Stimulated activated CD4-positive, alpha-beta T cell treated with anti-CD3 and anti-CD28 coated beads, TNF-alpha, amount 100 ng/mL, for 1 hour (primary cell): ENCODE data around the gene GATAD2B.
"Not testable (repeated sequence)": the region's sequence is repeated elsewhere in the genome, so short reads cannot be mapped to it uniquely, and the experiment has no call there.

Experiments used
- DNase-seq, 3 donors: peaks; one replicate each; pipeline ENCODE4 v3.0.0-alpha.2; 2020; ENCODE audit warnings: low read depth in 3 of 3, low spot score in 1 of 3

The GATAD2B gene

DNA sequence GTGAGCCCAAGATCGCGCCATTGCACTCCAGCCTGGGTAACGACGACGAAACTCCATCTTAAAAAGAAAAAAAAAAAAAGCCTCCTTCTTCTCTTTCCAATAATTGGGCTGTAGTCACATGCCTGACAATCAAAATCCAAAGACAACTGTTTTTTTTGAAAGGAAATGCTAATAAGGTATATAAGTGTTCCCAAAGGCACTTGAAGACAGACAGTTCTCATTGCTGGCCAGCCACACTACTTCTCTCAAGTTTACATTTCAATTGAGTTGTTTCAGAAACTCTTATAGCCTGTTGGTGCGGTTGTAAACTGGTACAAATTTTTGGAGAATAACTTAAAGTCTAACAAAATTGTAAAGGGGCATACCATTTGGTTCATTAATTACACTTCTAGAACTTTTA lies 23.3 kb downstream of the GATAD2B start:
- no peak for DNase-seq

DNA sequence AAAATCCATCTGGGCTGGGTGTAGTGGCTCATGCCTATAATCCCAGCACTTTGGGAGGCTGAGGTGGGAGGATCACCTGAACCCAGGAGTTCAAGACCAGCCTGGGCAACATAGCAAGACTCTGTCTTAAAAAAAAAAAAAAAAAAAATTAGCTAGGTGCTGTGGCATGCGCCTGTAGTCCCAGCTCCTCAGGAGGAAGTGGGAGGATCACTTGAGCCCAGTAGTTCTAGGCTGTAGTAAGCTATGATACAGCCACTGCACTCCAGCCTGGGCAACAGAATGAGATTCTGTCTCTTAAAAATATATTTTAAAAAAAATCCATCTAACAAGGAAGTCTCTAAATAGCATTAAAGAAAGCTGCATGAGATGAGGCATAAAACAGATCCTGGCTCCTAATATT lies 26.9 kb downstream of the GATAD2B start:
- DNase-seq, result not testable (repeated sequence)

DNA sequence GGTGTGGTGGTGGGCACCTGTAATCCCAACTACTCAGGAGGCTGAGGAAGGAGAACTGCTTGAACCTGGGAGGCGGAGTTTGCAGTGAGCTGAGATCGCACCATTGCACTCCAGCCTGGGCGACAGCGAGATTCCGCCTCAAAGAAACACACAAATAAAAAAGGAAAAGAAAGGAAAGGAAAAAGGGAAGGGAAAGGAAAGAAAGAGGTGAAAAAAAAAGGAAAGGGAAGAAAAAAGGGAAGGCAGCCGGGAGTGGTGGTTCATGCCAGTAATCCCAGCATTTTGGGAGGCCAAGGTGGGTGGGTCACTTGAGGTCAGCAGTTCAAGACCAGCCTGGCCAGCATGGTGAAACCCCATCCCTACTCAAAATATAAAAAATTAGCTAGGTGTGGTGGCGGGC lies 31.7 kb downstream of the GATAD2B start:
- not testable (repeated sequence) for DNase-seq

DNA sequence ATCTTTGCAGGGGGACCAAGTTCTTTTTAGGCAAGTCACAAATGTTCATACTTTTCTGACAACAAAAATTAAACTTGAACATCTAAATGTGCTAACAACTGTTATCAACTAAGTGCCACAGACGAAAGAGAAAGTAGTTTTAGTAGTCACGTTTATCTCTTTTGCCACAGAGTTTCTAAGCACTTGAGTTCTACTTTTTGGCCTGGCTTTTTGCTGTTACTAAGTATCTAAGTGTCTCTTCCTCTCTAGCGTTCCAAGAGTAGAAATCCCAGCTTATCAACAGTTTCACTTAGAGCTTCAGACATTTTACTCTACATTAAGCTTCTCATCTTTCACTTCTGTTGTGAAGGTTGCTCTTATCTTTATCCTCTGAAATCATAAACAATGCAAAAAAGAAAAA lies 34.2 kb downstream of the GATAD2B start:
- DNase-seq, result no peak

DNA sequence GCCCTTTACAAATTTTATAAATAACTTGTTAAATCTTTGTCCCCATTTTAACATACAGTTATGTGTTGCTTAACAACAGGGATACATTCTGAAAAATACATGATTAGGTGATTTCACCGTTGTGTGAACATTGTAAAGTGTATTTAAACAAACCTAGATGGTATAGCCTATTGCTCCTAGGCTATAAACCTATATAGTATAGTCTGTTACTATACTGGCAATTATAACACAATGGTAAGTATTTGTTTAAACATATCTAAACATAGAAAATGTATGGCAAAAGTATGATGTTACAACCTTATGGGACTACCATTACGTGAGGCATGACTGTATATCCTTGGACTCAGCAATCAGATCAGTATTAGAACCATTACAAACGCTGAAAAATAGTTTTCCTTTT lies 36.6 kb downstream of the GATAD2B start:
- DNase-seq, result no peak

DNA sequence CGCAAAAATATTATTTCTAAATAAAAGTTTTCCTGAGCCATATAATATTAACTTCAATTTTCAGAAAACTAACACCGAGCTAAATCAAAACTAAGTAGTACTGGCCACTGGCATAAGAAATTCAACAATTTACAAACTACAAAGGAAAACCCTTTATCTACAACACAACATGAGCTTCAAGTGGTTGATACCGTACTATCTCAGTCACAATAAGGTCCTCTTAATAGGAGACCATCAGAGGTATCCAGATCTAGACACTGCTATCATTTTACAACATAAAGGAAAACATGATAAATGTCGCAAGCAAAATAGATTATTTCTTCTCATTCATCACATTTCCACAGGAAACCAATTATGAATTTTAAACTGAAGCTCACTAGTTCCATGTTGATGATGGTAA lies 39.5 kb downstream of the GATAD2B start:
- DNase-seq, result no peak

DNA sequence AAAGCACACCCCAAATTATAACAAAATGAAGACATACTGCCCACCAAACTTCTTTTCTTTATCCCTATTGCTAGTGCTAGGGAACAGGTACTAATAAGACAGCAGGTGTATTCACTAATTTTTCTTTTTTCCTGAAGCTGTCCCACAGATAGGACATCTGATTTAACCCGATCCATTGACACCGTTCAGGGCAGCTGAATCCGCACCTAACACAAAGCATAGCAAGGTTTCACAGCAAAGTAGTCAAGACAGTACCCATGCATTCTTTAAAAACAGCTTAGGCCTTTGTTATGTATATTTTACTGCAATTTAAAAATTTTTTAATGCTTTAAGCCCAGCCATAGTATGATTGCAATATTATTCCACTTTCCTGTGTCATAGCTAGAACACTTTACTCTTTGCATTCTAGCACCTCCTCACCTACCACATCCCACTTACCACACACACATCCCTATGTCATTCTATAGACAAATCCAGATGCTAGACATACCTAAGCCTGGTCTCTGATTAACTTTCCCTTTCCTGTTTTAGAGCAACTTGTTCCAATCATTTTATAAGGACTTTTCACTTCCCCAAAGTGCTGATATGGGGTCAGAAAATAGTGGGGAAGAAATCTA lies 40.4 kb downstream of the GATAD2B start:
- DNase-seq, result no peak

DNA sequence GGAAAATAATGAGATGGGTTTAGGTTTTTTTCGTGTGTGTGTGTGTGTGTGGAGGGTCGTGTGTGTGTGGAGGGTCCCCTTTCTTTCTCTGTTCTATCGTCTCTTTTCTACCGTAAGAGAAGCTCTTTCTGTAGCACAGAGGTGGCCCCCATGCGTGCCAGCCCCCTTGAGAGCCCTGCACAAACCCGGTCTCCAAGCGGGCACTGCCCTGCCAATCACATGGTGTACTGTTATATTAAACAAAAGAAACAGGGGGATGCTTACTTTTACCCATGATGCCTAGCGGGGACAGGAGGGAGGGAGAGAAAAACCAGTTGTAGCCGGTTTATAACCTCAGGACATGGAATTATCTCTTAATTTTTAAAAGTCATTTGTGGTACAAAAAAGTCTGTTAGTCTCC lies 41.0 kb downstream of the GATAD2B start:
- DNase-seq, result no peak

DNA sequence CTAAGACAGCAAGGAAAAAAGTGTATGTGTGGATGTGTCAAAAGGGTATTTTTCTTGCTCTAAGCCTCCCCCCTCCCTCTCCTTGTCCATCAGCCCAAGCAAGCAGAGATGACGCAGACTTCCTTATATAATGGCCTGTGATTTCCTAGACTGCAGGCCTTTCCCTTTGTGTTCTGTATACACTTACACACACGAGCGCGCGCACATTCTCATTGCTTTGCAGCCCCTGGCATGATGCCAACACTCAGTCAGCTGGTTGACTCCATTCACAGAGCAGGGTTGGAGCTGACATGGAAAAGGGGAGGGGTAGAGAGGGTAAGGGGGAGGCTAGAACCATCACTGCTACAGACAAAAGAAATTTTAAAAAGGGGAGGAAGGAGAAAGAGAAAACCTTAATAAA lies 41.8 kb downstream of the GATAD2B start:
- no peak for DNase-seq

DNA sequence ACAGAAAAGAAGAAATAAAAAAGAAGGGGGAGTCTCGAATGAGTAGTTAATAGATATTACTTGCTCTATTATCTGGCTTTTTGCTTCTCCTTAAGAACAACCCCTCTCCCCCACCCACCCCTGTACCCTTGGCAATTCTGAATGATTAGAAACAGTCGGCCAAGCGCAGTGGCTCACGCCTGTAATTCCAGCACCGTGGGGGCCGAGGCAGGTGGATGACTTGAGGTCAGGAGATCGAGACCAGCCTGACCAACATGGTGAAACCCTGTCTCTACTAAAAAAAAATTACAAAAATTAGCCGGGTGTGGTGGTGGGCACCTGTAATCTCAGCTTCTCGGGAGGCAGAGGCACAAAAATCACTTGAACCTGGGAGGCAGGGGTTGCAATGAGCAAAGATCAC lies 42.7 kb downstream of the GATAD2B start:
- DNase-seq, result no peak

DNA sequence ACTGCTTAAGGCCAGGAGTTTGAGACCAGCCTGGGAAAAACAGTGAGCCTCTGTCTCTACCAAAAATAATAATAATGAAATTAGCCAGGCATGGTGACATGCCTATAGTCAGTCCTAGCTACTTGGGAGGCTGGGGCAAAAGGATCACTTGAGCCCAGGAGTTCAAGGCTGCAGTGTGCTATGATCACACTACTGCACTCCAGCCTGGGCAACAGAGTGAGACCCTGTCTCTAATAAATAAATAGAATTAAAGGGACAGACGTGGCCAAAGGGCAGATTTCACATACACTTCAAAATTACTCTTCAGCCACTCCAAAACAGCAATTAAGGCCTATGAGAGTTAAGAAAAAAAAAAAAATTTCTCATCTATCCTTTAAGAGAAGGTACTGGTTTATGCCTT lies 45.7 kb downstream of the GATAD2B start:
- no peak for DNase-seq

DNA sequence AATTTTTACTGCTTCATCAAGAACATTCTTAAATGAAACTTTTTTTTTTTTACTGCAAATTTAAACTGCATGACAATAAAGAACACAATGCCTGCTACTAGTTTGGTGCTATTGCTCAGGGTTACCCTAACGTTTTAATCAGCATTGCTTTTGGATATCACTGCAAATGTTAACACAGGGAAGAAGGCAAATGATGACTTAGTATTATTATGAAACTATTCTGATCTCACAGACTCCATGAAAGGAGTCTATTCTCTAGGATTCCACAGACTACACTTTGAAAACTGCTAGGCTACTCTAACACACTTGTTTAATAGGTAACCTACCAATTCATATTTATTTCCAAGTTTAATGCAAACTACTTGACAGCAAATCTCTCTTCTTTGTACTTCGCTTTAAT lies 49.8 kb downstream of the GATAD2B start:
- DNase-seq, result no peak

DNA sequence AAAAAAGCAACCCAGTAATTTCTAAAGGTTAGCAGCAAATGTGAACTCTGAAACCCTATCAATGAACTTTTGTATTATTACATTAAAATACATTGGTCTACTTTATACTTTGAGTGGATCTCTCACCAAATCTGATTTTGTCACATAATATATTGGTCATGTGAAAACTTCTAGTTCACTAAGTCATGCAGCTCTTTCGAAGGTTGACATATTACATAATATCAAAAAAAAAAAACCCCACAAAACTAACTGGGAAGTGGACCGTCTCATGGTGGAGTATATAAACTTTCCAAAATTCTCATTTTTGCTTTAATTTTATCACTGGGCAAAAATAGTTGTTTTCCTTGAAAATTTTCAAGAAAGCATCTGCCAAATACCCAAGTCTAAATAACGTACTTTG lies 50.4 kb downstream of the GATAD2B start:
- DNase-seq, result no peak

DNA sequence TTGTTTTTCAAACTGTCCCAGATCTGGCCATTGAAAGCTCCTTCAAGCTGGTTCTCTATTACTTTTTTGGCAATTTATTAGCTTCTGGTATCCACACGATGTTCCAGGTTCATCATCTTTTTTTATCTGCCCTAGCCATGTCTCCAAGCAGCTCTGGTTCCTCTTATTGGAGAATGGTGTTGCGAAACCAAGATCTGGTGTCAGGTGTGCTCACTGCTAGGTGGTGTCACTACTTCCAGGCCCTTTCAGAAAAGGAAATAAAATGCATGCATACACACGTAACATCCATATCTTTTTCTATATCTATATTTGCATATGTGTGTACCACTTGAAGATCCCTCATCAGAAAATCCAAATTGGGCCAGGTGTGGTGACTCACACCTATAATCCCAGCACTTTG lies 53.3 kb downstream of the GATAD2B start:
- DNase-seq, result no peak

DNA sequence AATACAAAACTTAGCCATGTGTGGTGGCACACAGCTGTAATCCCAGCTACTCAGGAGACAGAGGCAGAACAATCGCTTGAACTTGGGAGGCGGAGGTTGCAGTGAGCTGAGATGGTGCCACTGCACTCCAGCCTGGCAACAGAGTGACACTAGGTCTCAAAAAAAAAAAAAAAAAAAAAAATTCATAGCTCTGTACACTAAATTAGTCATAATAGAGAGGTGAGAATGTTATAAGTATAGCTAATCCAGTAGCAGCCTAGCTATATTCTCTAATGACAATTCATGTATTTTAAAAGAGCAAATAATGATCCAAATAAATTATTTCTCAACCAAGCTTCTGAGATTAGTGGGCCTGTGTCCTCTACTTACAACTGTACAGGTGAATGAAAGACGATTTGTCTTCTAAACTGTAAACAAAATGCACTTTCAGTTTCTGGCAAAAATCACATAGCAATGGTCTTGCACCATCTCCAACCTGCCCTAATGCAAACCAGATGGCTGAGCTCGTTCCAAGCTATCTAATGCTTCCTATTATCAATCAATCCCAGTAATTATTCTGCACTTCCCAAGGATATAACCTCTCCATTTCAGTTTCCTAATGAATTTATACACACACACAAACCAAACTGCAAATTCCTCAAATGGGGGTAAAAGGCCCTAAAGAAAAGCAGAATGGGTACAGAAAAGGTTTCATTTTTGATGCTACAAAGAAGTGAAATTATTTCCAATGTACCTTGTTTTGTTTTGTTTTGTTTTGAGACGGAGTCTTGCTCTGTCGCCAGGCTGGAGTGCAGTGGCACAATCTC lies 56.5 kb downstream of the GATAD2B start:
- DNase-seq, result no peak

DNA sequence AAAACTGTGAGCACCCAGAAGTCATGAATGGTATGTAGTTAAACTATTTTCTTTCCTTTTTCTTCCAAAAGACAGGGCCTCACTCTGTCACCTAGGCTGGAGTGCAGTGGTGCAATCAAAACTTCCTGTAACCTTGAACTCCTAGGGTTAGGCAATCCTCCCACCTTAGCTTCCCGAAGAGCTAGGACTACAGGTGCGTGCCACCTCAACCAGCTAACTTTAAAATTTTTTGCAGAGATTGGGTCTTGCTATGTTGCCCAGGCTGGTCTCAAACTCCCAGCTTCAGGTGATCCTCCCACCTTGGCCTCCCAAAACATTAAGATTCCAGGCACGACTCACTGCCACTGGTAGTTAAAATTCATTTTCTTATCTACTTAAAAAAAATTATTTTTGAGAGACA lies 62.5 kb downstream of the GATAD2B start:
- no peak for DNase-seq

DNA sequence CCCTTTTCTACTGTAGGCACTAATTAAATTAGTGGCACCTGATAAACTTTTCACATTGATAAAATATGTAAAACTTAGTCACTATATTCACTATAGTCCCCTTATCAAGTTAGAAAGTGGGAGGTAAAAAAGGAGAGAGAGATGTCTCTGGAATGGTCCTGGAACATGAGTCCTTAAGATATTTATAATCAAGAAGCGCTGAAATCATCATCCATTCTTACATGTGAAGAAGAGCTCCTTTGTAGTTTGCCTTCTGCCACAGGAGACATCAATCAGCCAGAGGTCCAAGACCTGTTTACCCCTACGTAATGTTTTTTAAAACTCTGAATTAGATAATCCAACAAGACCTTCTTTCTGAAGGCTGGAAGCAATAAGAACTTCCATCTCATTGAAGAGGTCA lies 65.3 kb downstream of the GATAD2B start:
- DNase-seq, result no peak

DNA sequence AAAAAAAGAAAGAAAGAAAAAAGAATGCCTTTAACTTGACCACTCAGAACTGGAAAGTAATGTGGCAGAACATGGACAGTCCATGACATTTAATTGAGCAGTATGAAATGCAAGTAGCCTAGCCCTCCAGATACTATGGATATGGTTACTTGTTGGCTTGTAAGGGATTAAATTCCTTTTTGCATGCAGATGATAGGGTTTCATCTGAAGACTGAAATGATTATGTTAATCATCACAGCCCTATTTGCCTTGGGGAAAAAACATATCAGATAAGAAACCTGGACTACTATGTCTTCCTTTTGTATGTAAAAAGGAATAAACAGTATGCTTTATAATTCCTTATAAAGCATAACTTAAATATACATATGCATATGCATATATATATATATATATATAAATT lies 66.0 kb downstream of the GATAD2B start:
- no peak for DNase-seq

DNA sequence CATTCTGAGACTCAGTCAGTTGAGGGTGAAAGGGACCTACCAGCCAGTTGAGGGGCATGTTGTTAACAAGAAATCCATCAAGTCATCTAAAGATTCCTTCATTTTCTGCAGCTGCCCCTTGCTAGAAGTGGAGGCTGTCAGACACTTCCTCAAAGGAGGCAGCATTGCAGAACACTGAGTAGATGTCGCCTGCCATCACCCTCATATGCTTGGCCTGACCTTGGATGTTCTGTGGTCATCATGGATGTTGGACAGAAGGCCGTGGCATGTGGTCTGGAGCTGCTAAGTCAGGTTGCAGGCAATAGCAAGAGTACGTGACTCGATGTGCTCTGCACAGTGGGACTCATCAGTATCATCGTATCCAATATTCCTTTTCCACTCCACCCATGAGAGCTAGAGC lies 70.6 kb downstream of the GATAD2B start:
- DNase-seq, result no peak

DNA sequence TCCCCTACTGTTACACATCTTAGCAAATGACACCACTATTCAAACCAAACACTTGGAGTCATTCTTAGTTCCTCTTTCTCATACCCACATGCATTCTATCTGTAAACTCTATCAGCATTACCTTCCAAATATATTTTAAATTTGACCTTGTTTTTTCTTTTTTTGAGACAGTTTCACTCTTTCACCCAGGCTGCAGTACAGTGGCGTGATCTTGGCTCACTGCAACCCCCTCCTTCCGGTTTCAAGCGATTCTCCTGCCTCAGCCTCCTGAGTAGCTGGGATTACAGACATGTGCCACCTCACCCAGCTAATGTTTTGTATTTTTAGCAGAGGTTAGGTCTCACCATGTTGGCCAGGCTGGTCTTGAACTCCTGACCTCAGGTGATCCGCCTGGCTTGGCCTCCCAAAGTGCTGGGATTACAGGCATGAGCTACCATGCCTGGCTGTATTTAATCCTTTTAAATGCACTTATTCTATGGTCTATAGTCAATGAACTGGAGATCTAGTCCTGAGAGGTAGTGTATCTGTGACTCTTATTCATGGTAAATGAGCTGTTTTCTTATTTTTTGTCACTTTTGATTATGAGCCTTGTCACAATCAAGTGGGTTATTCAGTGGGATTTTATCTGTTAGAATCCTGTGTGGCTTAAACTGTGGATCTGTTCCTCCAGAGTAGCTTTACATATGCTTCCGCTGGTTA lies 73.1 kb downstream of the GATAD2B start:
- DNase-seq, result peak in 1 of 3 donors; percentile 3

DNA sequence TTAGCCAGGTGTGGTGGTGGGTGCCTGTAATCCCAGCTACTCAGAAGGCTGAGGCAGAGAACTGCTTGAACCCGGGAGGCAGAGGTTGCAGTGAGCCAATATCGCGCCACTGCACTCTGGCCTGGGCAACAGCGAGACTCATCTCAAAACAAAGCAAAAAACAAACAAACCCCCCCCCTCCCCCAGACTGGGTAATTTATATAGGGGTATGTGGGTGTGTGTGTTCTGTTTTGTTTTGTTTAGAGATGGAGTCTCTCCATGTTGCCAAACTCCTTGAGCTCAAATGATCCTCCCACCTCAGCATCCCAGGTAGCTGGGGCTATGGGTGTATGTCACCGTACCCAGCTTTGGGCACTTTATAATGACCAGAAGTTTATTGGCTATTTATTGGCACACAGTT lies 74.0 kb downstream of the GATAD2B start:
- no peak for DNase-seq

DNA sequence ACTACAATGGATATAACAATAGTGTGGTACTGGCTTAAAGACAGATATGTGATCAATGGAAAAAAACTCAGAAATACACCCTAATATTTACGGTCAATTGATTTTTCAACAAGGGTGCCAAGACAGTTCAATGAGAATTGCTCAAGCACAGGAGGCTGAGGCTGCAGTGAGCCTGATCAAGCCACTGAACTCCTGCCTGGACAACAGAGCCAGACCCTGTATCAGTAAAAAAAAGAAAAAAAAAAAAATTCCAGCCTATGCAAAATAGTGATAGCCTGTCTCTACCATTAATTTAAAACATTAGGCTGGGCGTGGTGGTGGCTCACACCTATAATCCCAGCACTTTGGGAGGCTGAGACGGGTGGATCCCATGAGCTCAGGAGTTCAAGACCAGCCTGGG lies 77.6 kb downstream of the GATAD2B start:
- DNase-seq, result no peak
